PFSK-1 (cell line): Measurements from ENCODE around the gene DNAH6.

Experiments used
- FOXP2 ChIP-seq: optimal IDR thresholded peaks from 2 replicates; pipeline ENCODE3; 2011; ENCODE audit warnings: borderline replicate concordance, control low read depth, inconsistent platforms; ENCODE audit not compliant: insufficient read depth; ENCODE audit errors: extremely low read length, extremely low read depth
- POLR2AphosphoS5 ChIP-seq: IDR thresholded peaks from 2 replicates; pipeline ENCODE4 v1.6.1; 2012; ENCODE audit warnings: low read depth, mild to moderate bottlenecking, control low read depth, low read length, moderate library complexity
- SIN3A ChIP-seq: IDR thresholded peaks from 2 replicates; pipeline ENCODE4 v1.6.1; 2012; ENCODE audit warnings: mild to moderate bottlenecking, low read length, moderate library complexity, borderline replicate concordance; ENCODE audit not compliant: insufficient read depth
- TAF1 ChIP-seq: IDR thresholded peaks from 2 replicates; pipeline ENCODE4 v1.6.1; 2012; ENCODE audit warnings: low read length, control low read depth, borderline replicate concordance; ENCODE audit not compliant: insufficient read depth

DNA sequence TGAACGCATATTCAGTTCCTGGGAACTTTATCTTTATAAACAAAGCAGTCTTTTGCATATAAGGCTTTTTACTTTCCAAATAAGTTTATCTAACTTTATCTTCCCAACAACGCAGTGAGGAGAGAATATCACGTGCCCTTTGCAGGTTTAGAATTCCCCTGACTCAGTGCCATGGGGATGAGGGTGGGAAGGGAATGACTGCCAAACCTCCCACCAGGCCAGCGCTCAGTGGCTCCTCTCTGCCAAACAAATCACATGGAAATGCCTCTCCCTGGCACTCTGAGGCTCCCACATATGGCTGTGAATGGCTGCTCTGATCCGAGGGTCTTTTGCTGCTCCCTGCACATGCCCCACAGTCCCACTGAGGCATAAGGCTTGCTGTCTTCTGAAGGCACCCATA lies 158.3 kb downstream of the DNAH6 start:
- TF ChIP-seq SIN3A (no peak), TAF1 (no peak), POLR2AphosphoS5 (no peak), FOXP2 (no peak)
